Adrenal gland (tissue), 12 donors: ENCODE results near the gene AEBP1. TPM values are rescaled to one million over a fixed set of nuclear protein-coding genes. Genes with fewer than 3 reads are reported as not detected.

Source experiments
- DNase-seq, 7 donors: peaks; one replicate each; pipeline ENCODE4 v3.0.0-alpha.2; 2019 to 2020
- H3K27ac ChIP-seq, 5 donors: fragments of 200-600 bp; sonication (generic) in 4 of 5; 1 replicate in 3 of 5; 2 replicates in 2 of 5; pipeline versions ENCODE4 v1.5.1 to v1.8.0; 2016 to 2020; ENCODE audit warnings: mild to moderate bottlenecking in 1 of 5
- H3K27me3 ChIP-seq: fragments of 200-600 bp; 2 replicates; pipeline ENCODE4 v1.8.0; 2021
- H3K36me3 ChIP-seq, 2 donors: fragments of 200-600 bp; replicated peaks in 1 of 2; 1 replicate in 1 of 2; 2 replicates in 1 of 2; pipeline versions ENCODE4 v1.5.1 to v1.8.0; 2018 to 2022
- H3K4me1 ChIP-seq, 2 donors: fragments of 200-600 bp; replicated peaks in 1 of 2; 1 replicate in 1 of 2; 2 replicates in 1 of 2; pipeline versions ENCODE4 v1.5.1 to v1.8.0; 2018 to 2021
- H3K4me3 ChIP-seq, 4 donors: fragments of 200-600 bp; sonication (generic) in 3 of 4; one replicate each; pipeline ENCODE4 v1.5.1; 2016 to 2018
- H3K9me3 ChIP-seq, 3 donors: fragments of 200-600 bp; sonication (generic) in 1 of 3; replicated peaks in 1 of 3; 1 replicate in 2 of 3; 2 replicates in 1 of 3; pipeline versions ENCODE4 v1.5.1 to v1.8.0; 2016 to 2021
- CTCF ChIP-seq, 6 experiments: fragments of 450-650 bp in 4 of 6; fragments of 200-600 bp in 2 of 6; sonication (generic) in 1 of 6; IDR thresholded peaks; 1 replicate in 5 of 6; 2 replicates in 1 of 6; pipeline versions ENCODE4 v1.5.1 to v1.8.0; 2016 to 2021; ENCODE audit warnings: antibody characterized with exemption in 6 of 6, mild to moderate bottlenecking in 2 of 6, moderate library complexity in 1 of 6
- POLR2A ChIP-seq, 2 donors: fragments of 450-650 bp; IDR thresholded peaks; one replicate each; pipeline ENCODE4 v1.6.1; 2017; ENCODE audit warnings: antibody characterized with exemption in 2 of 2, mild to moderate bottlenecking in 2 of 2, moderate library complexity in 1 of 2
- WGBS, 4 donors: extraction: QIAGEN DNeasy Blood & Tissue Kit in 2 of 4; methylation state at CpG; one replicate each; pipeline versions ENCODE4 v1.1.5 to v1.1.7; 2013 to 2017; 5-methylcytosine and 5-hydroxymethylcytosine counted together
- intact Hi-C, 2 donors: fragments of 100-400 bp; cut with DNase I; formaldehyde crosslinking; loops; one replicate each; pipeline versions ENCODE4 v1.14.1 to v1.15.0; 2022 to 2023
- polyA plus RNA-seq, 3 donors: library from polyadenylated mRNA; stranded (reverse); fragments of 200-250 nt in 2 of 3; fragments of 350-450 nt in 1 of 3; fragmentation: Illumina TruSeq in 1 of 3; extraction: RNeasy Lipid Tissue Mini Kit (QIAGEN cat#74804) in 1 of 3; gene quantifications; one replicate each; pipeline ENCODE4 v1.2.3, GENCODE V29; 2013 to 2014
- total RNA-seq, 9 donors: library from RNA; depleted of rRNA in 4 of 9; stranded (reverse); fragments of >200 nt in 4 of 9; fragments of 120-200 nt in 1 of 9; fragmentation: NEBNext Ultra II Directional in 1 of 9; extraction: Animal tissue kit (Norgen Biotek cat#: 25700) in 1 of 9; gene quantifications; one replicate each; pipeline versions ENCODE4 v1.1.0 to v1.2.4, GENCODE V29; 2013 to 2023
- donor health status: healthy with polysubstance abuse.
- donor health status: Bipolar disorder and iron deficiency.
- donor health status: DM: yes; HTN: yes; CAD: no.
- donor health status: DM: no; HTN: no; CAD: no.
- donor health status: DM: no; HTN: no; CAD: no.
- donor health status: DM: yes; HTN: yes; CAD: no.

Gene AEBP1
- total and polyA plus RNA-seq, 12 donors: 5.4 to 292 (median 127) TPM

GRCh38 chr7:44057849-44058758 is 46.0 kb upstream of the AEBP1 start:
- Histone ChIP-seq H3K27ac (no peak overlapping the region), H3K4me3 (no peak overlapping the region), H3K4me1 (peaks cover 11% of the 10 kb centered on the region in 2 donors), H3K9me3 (no peaks in the 10 kb centered on the region), H3K27me3 (no peaks in the 10 kb centered on the region), H3K36me3 (peaks cover 0 to 84% of the 10 kb centered on the region in 2 donors)
- peak in 3 of 7 donors; percentile 10 to 40 (median 11) for DNase-seq
- WGBS, 4 donors: 90 to 92% (median 92%) methylated on average over 21 to 30 of the region's 30 CpGs
- no peak for TF ChIP-seq POLR2A (IDR thresholded peaks at IDR 0.05)
- no peak for TF ChIP-seq CTCF (IDR thresholded peaks at IDR 0.05)
- intact Hi-C loops: no loop called here

GRCh38 chr7:44058759-44059218 is 45.4 kb upstream of the AEBP1 start:
- peak in 2 of 7 donors; percentile 2 to 42 for DNase-seq
- no peak for TF ChIP-seq CTCF (IDR thresholded peaks at IDR 0.05)
- no peak for TF ChIP-seq POLR2A (IDR thresholded peaks at IDR 0.05)
- no peaks in the 10 kb centered on the region for H3K9me3 ChIP-seq
- H3K27ac ChIP-seq: no peak overlapping the region
- WGBS, 4 donors: 91 to 100% (median 92%) methylated on average over 2 to 7 of the region's 7 CpGs
- peaks cover 11 to 16% of the 10 kb centered on the region in 2 donors for H3K4me1 ChIP-seq
- no peaks in the 10 kb centered on the region for H3K27me3 ChIP-seq
- H3K4me3 ChIP-seq: no peak overlapping the region
- intact Hi-C loops: no loop called here
- peaks cover 0 to 80% of the 10 kb centered on the region in 2 donors for H3K36me3 ChIP-seq

- Histone ChIP-seq H3K4me3 (no peak overlapping the region), H3K9me3 (no peaks in the 10 kb centered on the region), H3K27ac (no peak overlapping the region), H3K36me3 (peaks cover 0 to 73% of the 10 kb centered on the region in 2 donors), H3K27me3 (no peaks in the 10 kb centered on the region), H3K4me1 (peaks cover 11 to 19% of the 10 kb centered on the region in 2 donors)
- TF ChIP-seq POLR2A (IDR thresholded peaks at IDR 0.05) (no peak), CTCF (IDR thresholded peaks at IDR 0.05) (no peak)
- WGBS, 4 donors: 88 to 92% (median 90%) methylated on average over 10 to 14 of the region's 14 CpGs
- peak in 3 of 7 donors; percentile 12 to 50 (median 14) for DNase-seq
- intact Hi-C loops: loop anchor here in 1 of 2 donors (10.0 kb wide), 1 partner anchor 505 kb away; no protein-coding TSS in a partner anchor
Measured at GRCh38 chr7:44059219-44060090, 44.7 kb upstream of the AEBP1 start.
